WTC11 (cell line): ENCODE data around the gene MC3R. TPM values are rescaled to one million over a fixed set of nuclear protein-coding genes. Genes with fewer than 3 reads are reported as not detected.

Source experiments
- ATAC-seq: fragments of 200-7000 bp; cut with Tn5 transposase; 2 replicates; pipeline ENCODE4 v1.10.0; 2021; ENCODE audit warnings: mild to moderate bottlenecking, moderate library complexity
- CTCF ChIA-PET: fragments of 300-600 bp; sonication (Branson Sonifier 250); formaldehyde crosslinking; loops from one replicate; lab custom pipeline; 2021; ENCODE audit warnings: antibody characterized with exemption; lab: Charles Lee
- POLR2A ChIA-PET: fragments of 350-600 bp; sonication (Branson Sonifier 250); formaldehyde crosslinking; loops from one replicate; lab custom pipeline; 2021; ENCODE audit warnings: antibody characterized with exemption; lab: Charles Lee
- DNase-seq: peaks from one replicate; pipeline ENCODE4 v3.0.0; 2021; ENCODE audit warnings: low spot score
- H3K27ac Mint-ChIP-seq: 2 replicates; pipeline ENCODE4 v1.8.0; 2021; ENCODE audit warnings: mixed read lengths
- H3K27me3 Mint-ChIP-seq: 2 replicates; pipeline ENCODE4 v1.8.0; 2021; ENCODE audit warnings: low read depth, mild to moderate bottlenecking, moderate library complexity, mixed read lengths
- H3K36me3 Mint-ChIP-seq: 2 replicates; pipeline ENCODE4 v1.8.0; 2021; ENCODE audit warnings: mixed read lengths
- H3K4me1 Mint-ChIP-seq: 2 replicates; pipeline ENCODE4 v1.8.0; 2022; ENCODE audit warnings: mixed read lengths
- H3K4me3 Mint-ChIP-seq: 2 replicates; pipeline ENCODE4 v1.8.0; 2021; ENCODE audit warnings: mild to moderate bottlenecking, moderate library complexity, mixed read lengths
- H3K9me3 Mint-ChIP-seq: 2 replicates; pipeline ENCODE4 v1.8.0; 2021; ENCODE audit warnings: mixed read lengths
- CDX4 ChIP-seq: fragments of 250-450 bp; sonication (Bioruptor Pico); IDR thresholded peaks from 2 replicates; pipeline ENCODE4 v1.9.0; 2021; ENCODE audit warnings: moderate library complexity, mild to moderate bottlenecking, inconsistent platforms, borderline replicate concordance
- ELF4 ChIP-seq: sonication (generic); formaldehyde crosslinking; IDR thresholded peaks from 2 replicates; pipeline ENCODE4 v1.8.1; 2022; ENCODE audit warnings: low read depth, mild to moderate bottlenecking, moderate library complexity, missing genetic modification reagents
- GABPB1 ChIP-seq: sonication (generic); formaldehyde crosslinking; IDR thresholded peaks from 2 replicates; pipeline ENCODE4 v1.8.1; 2023; ENCODE audit warnings: mild to moderate bottlenecking, missing genetic modification reagents
- JAZF1 ChIP-seq: fragments of 250-450 bp; sonication (Bioruptor Pico); IDR thresholded peaks from 2 replicates; pipeline ENCODE4 v1.9.0; 2021; ENCODE audit warnings: moderate library complexity, mild to moderate bottlenecking, inconsistent platforms
- NFE2L1 ChIP-seq: sonication (generic); formaldehyde crosslinking; IDR thresholded peaks from 2 replicates; pipeline ENCODE4 v1.8.1; 2023; ENCODE audit warnings: missing genetic modification reagents
- RELA ChIP-seq: sonication (generic); formaldehyde crosslinking; IDR thresholded peaks from 2 replicates; pipeline ENCODE4 v1.8.1; 2022; ENCODE audit warnings: missing genetic modification reagents, mild to moderate bottlenecking, borderline replicate concordance
- SMAD3 ChIP-seq: sonication (generic); formaldehyde crosslinking; IDR thresholded peaks from 2 replicates; pipeline ENCODE4 v1.8.0; 2022; ENCODE audit warnings: missing genetic modification reagents, mild to moderate bottlenecking, borderline replicate concordance
- SOX15 ChIP-seq: fragments of 250-450 bp; sonication (Bioruptor Pico); IDR thresholded peaks from 2 replicates; pipeline ENCODE4 v1.9.0; 2021; ENCODE audit warnings: mild to moderate bottlenecking
- TP53 ChIP-seq: sonication (generic); formaldehyde crosslinking; IDR thresholded peaks from 2 replicates; pipeline ENCODE4 v1.8.1; 2023; ENCODE audit warnings: mild to moderate bottlenecking, missing genetic modification reagents
- ZNF263 ChIP-seq: sonication (generic); formaldehyde crosslinking; IDR thresholded peaks from 2 replicates; pipeline ENCODE4 v1.8.1; 2022; ENCODE audit warnings: low read depth, mild to moderate bottlenecking, moderate library complexity, missing genetic modification reagents
- ZNF396 ChIP-seq: fragments of 250-450 bp; sonication (Bioruptor Pico); IDR thresholded peaks from 2 replicates; pipeline ENCODE4 v1.8.0; 2021; ENCODE audit warnings: mild to moderate bottlenecking, moderate library complexity, borderline replicate concordance
- ZNF423 ChIP-seq: fragments of 250-450 bp; sonication (Bioruptor Pico); IDR thresholded peaks from 2 replicates; pipeline ENCODE4 v2.1.2; 2022; ENCODE audit warnings: mild to moderate bottlenecking, moderate library complexity
- ZSCAN18 ChIP-seq: fragments of 250-450 bp; sonication (Bioruptor Pico); IDR thresholded peaks from 2 replicates; pipeline ENCODE4 v2.1.2; 2022; ENCODE audit warnings: mild to moderate bottlenecking, moderate library complexity
- total RNA-seq: library from RNA; stranded (reverse); gene quantifications from 3 replicates; pipeline ENCODE4 v1.2.3, GENCODE V29; 2021
- TF ChIP-seq, protein P1 (sequence below): sonication (generic); formaldehyde crosslinking; IDR thresholded peaks from 2 replicates; pipeline ENCODE4 v1.8.1; 2023; ENCODE audit warnings: mild to moderate bottlenecking, missing genetic modification reagents
- TF ChIP-seq, protein P2 (sequence below): sonication (generic); formaldehyde crosslinking; IDR thresholded peaks from 2 replicates; pipeline ENCODE4 v1.8.0; 2022; ENCODE audit warnings: mild to moderate bottlenecking, missing genetic modification reagents
- TF ChIP-seq, protein P3 (sequence below): sonication (generic); formaldehyde crosslinking; IDR thresholded peaks from 2 replicates; pipeline ENCODE4 v1.8.0; 2023; ENCODE audit warnings: missing genetic modification reagents
- TF ChIP-seq, protein P4 (sequence below): sonication (generic); formaldehyde crosslinking; IDR thresholded peaks from 2 replicates; pipeline ENCODE4 v1.8.1; 2022; ENCODE audit warnings: low read depth, missing genetic modification reagents, borderline replicate concordance

MC3R gene
- total RNA-seq, 1 experiment from 2014 or later = not detected

DNA sequence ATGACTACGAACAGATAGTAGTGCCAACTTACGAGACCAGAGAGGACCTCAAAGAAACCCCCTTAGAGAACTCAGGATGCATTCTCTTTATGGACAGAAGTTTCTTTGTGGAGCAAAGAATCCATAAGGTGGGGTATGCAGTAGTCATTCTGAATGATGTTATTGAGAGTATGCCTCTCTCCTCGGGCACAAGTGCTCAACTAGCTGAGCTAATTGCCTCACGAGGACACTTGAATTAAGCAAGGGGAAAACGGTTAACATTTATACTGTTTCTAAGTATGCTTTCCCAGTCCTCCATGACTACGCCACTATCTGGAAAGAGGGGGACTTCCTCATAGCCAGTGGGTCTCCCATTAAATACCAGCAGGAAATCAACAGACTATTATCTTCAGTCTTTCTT lies 25.6 kb downstream of the MC3R start:
- H3K27me3 Mint-ChIP-seq = no peaks in the 10 kb centered on the region; the same call in none of the 2 replicates
- DNase-seq (no peak), ATAC-seq (no peak)
- no peaks in the 10 kb centered on the region for H3K4me1 Mint-ChIP-seq
- no peak overlapping the region for H3K27ac Mint-ChIP-seq
- CTCF ChIA-PET = no interaction called here
- POLR2A ChIA-PET = no interaction called here
- no peak overlapping the region for H3K4me3 Mint-ChIP-seq
- TF ChIP-seq, protein P1, sequence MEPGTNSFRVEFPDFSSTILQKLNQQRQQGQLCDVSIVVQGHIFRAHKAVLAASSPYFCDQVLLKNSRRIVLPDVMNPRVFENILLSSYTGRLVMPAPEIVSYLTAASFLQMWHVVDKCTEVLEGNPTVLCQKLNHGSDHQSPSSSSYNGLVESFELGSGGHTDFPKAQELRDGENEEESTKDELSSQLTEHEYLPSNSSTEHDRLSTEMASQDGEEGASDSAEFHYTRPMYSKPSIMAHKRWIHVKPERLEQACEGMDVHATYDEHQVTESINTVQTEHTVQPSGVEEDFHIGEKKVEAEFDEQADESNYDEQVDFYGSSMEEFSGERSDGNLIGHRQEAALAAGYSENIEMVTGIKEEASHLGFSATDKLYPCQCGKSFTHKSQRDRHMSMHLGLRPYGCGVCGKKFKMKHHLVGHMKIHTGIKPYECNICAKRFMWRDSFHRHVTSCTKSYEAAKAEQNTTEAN (CRISPR knock-in tag) = no peak
- TF ChIP-seq, protein P2, sequence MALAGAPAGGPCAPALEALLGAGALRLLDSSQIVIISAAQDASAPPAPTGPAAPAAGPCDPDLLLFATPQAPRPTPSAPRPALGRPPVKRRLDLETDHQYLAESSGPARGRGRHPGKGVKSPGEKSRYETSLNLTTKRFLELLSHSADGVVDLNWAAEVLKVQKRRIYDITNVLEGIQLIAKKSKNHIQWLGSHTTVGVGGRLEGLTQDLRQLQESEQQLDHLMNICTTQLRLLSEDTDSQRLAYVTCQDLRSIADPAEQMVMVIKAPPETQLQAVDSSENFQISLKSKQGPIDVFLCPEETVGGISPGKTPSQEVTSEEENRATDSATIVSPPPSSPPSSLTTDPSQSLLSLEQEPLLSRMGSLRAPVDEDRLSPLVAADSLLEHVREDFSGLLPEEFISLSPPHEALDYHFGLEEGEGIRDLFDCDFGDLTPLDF = no peak
- TF ChIP-seq GABPB1 (no peak), ZNF396 (no peak), SOX15 (CRISPR knock-in tag) (no peak)
- H3K9me3 Mint-ChIP-seq = peaks cover 79% of the 10 kb centered on the region
- peaks cover 66% of the 10 kb centered on the region for H3K36me3 Mint-ChIP-seq

DNA sequence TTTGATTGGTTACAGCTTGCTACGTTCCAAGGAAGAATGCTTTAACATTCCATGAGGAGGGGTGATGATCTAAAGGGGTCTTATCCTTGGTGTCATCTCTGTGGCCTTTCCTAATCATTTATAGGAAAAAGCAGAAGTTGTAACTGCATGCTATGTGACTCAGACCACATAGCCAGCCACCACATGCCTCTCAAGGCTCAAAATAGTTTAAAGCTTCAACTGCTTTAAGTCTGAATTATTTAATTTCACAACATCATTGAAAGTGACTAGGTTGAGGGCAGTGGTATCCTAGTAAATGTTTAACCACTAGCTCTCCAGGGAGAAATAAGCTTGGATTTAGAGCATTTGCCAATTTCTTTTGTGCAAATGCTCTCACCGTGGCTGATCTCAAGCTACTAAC lies 29.7 kb downstream of the MC3R start:
- Mint-ChIP-seq H3K27ac (no peak overlapping the region), H3K36me3 (peaks cover 60% of the 10 kb centered on the region), H3K4me1 (no peaks in the 10 kb centered on the region), H3K4me3 (no peak overlapping the region), H3K9me3 (peaks cover 72% of the 10 kb centered on the region), H3K27me3 (no peaks in the 10 kb centered on the region; the same call in none of the 2 replicates)
- POLR2A ChIA-PET = no interaction called here
- TF ChIP-seq RELA = no peak
- no peak for TF ChIP-seq TP53 (CRISPR knock-in tag)
- TF ChIP-seq, protein P2 = no peak
- TF ChIP-seq ZSCAN18 (CRISPR knock-in tag) = no peak
- TF ChIP-seq NFE2L1 (CRISPR knock-in tag) = no peak
- CTCF ChIA-PET = no interaction called here
- ATAC-seq = no peak
- no peak for DNase-seq

GRCh38 chr20:56285496-56285895 lies 37.0 kb downstream of the MC3R start:
- Mint-ChIP-seq H3K9me3 (peaks cover 72% of the 10 kb centered on the region), H3K27me3 (peaks cover 8% of the 10 kb centered on the region; the same call in 1 of the 2 replicates), H3K36me3 (peaks cover 66% of the 10 kb centered on the region), H3K27ac (no peak overlapping the region), H3K4me1 (no peaks in the 10 kb centered on the region), H3K4me3 (no peak overlapping the region)
- no peak for ATAC-seq
- TF ChIP-seq ZNF423 (CRISPR knock-in tag) (no peak), ELF4 (CRISPR knock-in tag) (no peak), SMAD3 (no peak), CDX4 (CRISPR knock-in tag) (no peak), JAZF1 (CRISPR knock-in tag) (no peak), ZNF263 (CRISPR knock-in tag) (no peak)
- TF ChIP-seq, protein P3, sequence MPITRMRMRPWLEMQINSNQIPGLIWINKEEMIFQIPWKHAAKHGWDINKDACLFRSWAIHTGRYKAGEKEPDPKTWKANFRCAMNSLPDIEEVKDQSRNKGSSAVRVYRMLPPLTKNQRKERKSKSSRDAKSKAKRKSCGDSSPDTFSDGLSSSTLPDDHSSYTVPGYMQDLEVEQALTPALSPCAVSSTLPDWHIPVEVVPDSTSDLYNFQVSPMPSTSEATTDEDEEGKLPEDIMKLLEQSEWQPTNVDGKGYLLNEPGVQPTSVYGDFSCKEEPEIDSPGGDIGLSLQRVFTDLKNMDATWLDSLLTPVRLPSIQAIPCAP (CRISPR knock-in tag) = no peak
- TF ChIP-seq, protein P4, sequence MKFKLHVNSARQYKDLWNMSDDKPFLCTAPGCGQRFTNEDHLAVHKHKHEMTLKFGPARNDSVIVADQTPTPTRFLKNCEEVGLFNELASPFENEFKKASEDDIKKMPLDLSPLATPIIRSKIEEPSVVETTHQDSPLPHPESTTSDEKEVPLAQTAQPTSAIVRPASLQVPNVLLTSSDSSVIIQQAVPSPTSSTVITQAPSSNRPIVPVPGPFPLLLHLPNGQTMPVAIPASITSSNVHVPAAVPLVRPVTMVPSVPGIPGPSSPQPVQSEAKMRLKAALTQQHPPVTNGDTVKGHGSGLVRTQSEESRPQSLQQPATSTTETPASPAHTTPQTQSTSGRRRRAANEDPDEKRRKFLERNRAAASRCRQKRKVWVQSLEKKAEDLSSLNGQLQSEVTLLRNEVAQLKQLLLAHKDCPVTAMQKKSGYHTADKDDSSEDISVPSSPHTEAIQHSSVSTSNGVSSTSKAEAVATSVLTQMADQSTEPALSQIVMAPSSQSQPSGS (CRISPR knock-in tag) = no peak
- no peak for DNase-seq
- ChIA-PET CTCF (no interaction called here), POLR2A (no interaction called here)
